Measurements from ENCODE around the gene RPLP2.

DNA sequence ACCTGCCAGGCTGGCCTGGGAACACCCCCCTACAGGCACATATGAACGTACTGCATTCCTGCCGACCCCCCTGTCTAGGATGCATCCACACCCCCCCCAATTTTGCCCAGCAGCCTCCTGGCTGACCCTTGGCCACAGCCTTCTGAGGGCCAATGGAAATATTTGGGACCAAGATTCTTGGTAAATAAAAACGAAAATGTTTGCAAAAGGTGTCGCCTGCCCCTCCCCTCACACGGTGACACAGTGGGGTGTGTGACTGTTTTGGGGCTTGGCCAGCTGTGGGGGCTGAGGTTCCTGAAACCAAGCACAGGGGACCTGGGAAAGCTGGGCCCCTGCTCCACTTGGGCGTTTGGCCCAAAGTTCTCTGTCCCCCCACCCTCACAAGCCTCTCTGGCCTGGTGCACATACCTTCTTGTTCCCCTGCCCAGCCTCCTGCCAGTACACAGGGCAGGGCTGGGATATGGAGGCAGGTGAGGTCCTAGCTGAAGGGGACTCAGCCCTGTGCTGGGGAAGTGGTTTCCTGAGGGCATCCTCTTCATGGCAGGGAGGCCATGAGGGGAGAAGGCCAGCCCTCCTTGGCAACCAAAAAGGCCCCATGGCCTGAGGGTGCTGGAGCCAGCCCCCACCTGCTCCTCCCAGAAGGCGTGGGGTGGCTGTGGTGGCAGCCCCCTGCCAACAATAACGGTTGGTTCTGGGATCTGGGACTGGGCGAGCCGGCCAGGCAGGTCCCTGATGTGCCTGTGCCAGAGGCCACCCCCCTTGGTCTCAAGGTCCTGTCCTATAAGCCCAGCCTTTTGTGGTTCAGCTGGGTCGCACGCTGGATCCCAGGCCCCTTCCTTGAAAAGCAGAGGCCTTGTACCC lies 15.8 kb downstream of the RPLP2 start:
- no peak for TF ChIP-seq CTCF (conservative IDR thresholded peaks at IDR 0.05)
- TF ChIP-seq EZH2 (IDR thresholded peaks at IDR 0.05; ENCODE audit: low read depth), result no peak
